GM21423 (cell line): Measurements from ENCODE around the gene TAAR8.
"Not testable (repeated sequence)": the region's sequence is repeated elsewhere in the genome, so short reads cannot be mapped to it uniquely, and the experiment has no call there.

Experiments
- ATAC-seq: cut with Tn5 transposase; IDR thresholded peaks from one replicate; pipeline ENCODE4 v1.9.1; 2021; ENCODE audit warnings: mild to moderate bottlenecking, moderate library complexity; ENCODE audit not compliant: unreplicated experiment

TAAR8 gene

DNA sequence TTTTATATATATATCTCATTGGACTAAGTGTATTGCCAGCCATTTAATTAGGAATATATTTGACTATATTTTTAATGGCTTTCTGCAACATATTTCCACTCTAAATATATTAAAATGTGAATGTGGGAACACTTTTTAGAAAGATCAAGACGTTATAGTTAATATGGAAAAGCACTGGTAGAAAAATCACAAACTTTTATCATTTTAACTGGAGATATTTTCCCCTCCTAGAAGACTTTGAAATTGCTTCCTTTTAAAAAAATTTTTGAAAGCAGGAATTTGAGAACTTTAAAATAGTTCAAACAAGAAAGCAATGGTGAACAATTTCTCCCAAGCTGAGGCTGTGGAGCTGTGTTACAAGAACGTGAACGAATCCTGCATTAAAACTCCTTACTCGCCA is 14.5 kb upstream of the TAAR8 start, which contains the start of gene TAAR9:
TAAR9 (plus strand) TSS at position 301 of the 400 bp plus-strand sequence; CDS start at position 314, 13 bp downstream.
- ATAC-seq = no peak

DNA sequence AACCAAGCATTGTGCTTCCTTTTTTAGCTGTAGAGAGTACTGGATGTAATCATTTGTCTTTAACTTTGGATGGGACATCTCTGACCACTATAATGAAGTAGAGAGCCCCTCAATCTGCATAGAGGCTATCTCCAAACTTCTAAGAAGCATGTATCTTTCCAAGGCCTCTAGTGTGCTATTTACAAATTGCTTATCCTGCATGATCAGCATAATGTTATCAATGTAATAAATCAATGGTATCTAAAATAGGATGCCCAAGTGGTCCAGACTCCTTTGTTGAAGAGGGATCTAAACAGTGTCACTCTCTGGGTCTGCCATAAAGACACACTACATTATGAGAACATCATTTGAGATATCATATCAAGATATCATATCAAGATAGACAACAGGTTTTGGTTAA is 7.6 kb upstream of the TAAR8 start:
- ATAC-seq = no peak

DNA sequence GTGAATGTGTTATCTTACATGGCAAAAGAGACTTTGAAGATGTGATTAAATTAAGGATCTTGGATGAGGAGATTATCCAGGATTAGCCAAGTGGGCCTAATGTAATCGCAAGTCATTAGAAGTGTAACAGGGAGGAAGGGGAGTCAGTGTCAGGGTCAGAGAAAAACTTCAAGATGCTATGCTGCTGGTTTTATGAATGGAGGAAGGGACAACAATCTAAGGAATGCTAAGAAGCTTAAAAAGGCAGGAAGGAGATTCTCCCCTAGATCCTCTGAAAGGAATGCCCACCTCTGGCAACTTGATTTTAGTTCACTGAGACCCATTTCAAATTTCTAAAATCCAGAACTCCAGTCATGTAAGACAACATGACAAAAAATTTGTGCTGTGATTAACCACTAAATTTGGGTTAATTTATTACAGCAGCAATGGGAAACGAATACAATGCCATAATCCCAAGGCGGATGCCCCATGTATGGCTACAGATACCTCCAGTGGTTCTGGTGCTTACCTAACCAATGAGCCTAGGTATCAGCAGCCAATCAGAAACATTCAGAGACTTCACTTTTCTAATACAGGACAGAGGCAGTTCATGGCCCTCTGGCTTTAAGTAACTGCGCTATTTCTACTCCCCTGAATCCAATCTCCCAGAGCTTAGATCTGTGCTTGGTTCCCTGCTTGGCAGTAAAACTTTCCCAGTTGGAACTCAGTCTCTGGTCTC is 3.6 kb upstream of the TAAR8 start:
- no peak for ATAC-seq

DNA sequence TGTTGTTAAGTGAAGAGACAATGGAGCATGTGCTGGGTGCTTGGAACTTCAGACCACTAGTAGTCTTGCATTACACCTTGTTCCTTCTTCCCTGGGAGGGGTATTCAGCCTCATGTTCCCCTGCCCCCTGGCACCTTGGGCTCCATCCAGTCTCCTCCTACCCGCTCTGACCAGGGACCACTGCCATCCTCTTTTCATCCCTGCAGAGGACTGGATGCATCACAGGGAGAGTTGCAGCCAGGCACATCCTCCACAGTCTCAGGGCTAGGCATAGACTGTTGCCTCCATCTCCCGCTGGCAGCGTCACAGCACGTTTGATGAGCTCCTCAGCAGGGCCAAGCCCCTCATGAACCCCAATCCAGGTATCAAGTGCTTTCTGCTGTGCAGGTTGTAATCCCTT is 1.3 kb upstream of the TAAR8 start:
- no peak for ATAC-seq

DNA sequence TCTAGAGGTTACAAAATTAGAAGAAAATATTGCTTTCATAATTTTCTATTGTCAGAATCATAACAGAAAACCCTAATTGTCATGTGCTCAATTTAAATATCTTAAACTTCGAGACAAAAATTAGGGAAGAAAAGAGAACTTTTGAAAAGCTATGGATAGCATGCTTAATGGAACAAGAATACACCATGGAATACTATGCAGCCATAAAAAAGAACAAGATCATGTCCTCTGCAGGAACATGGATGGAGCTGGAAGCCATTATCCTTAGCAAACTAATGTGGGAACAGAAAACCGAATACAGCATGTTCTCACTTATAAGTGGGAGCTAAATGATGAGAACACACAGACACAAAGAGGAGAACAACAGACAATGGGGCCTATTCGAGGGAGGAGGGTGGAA is 7.6 kb downstream of the TAAR8 start:
- ATAC-seq = not testable (repeated sequence)

DNA sequence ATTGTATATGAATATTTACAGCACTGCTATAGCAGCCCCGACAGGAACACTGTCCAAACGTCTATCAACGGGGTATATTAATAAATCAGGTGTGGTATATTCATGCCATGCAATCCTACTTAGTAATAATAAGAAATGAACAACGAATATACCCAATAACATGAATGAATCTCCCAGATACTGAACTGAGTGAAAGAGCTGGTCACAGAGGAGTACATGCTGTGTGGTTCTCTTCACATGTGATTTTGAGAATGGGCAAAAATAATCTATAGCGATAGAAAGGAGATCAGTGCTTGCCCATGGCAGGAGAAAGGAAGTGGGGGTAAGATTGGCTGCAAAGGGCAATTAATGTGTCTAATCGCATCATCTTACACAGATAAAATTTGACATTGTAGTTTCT is 13.9 kb downstream of the TAAR8 start:
- ATAC-seq = no peak

DNA sequence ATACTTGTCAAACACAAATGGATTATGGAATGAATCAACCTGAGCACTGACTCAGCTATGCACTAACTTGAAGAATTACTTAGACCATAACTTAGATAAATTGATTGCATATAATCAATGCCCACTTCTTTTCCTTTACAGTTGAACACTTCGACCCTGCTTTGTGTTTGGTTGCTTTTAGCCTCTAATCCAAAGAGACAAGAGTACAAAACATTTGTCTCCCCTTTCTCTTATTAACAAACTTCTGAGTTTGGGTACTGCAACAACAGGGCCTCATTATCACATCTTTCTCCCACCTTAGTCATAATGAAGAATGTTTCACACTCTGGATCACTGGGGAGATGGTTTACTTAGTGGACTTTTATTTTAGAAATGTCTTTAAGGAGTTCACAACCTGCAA is 15.1 kb downstream of the TAAR8 start:
- ATAC-seq = no peak

DNA sequence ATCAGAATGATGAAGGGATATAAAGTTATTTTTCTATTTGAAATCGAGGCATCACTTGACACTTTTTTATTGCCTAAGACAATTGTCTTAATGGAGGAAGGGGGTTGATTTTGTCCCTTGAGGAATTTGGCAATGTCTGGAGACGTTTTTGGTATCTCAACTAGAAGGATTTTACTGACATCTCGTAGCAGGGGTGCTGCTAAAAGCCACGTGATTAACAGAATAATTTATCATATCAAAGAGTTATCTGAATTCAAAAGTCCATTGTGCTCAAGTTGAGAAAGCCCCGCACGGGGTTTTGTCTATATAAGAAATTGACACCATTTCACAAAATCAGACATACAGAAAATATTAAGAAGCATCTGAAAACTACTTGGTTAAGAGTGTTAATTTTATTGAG is 16.1 kb downstream of the TAAR8 start:
- ATAC-seq = no peak

DNA sequence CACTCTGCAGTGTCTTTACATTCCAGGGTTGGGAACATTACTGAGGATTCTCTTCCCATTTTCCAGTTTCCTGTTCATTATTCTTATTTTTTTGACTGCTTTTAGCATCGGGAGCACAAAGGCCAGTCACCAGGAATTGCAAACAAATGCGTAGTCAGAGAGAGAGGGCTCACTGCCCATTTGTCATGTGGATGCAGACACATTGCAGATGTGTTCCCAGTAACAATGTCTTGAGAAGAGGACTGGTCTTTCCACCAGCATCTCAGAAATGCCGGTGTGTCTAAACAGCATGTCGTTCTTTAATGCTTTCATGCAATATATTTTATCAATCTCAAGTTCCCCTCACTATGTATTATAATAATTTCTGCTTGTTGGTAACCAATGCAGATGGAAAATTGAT is 16.7 kb downstream of the TAAR8 start:
- no peak for ATAC-seq

DNA sequence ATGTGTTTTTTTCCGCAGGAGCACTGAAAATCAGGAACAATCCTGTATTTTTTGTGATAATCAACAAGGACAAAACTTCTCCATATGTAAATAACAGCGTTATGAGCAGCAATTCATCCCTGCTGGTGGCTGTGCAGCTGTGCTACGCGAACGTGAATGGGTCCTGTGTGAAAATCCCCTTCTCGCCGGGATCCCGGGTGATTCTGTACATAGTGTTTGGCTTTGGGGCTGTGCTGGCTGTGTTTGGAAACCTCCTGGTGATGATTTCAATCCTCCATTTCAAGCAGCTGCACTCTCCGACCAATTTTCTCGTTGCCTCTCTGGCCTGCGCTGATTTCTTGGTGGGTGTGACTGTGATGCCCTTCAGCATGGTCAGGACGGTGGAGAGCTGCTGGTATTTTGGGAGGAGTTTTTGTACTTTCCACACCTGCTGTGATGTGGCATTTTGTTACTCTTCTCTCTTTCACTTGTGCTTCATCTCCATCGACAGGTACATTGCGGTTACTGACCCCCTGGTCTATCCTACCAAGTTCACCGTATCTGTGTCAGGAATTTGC is 17.8 kb downstream of the TAAR8 start, which contains the start of gene TAAR6:
TAAR6 (plus strand) TSS at position 102 of the 557 bp plus-strand sequence; CDS start at position 102, 0 bp downstream.
- ATAC-seq = no peak

DNA sequence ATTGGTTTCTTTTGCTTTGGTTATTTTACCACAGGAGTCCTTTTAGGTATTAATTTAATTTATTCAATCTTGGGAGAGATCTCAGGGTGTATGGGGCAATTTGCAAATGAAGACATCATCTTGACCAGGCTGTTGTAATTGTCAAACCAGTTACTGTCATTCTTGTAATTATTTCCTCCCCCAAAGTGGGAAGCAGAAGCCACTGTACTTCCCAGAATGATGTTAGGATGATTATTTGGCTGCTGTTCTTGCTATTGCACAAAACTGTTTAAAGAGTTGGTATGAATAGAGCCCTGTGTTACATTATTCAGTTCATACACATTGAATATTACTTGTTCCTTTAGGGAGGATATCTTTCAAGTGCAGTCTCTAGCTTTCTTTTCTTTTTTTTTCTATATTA is 19.3 kb downstream of the TAAR8 start:
- no peak for ATAC-seq

DNA sequence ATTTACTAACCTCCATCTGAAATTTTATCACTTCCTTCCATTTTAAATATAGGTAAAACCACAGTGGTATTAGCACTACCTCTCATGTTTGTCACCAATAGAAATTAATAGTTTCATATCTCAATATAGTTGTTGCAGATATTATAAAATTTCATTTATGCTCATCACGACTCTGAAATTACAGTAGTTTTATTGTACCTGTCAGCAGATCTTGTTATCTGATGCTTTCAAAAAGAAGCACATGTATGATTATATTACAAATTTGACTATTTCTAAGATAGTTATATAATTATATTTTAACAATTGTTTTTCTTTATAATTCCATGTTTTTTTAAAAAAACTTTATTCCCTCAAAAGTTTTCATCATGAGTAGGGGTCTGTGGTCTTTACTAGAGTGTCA is 32.2 kb downstream of the TAAR8 start:
- no peak for ATAC-seq

DNA sequence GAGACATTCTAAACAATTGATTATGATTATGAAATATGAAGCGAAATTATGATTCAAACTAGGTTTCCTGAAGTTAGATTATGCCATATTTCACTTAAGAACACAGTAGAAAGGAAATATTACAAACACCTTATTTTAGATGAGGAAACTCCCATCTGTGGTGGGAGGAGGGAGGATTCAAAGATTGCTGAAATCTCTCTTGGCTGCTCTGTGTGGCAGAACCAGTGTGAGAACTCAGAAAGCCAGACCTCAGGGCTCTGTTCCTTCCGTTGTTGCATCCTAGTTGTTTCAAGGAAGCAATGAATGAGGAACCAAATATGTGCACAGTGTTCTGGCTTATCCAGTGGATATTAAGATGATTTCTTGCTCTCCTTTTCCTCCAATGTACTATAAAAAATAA is 35.0 kb downstream of the TAAR8 start:
- ATAC-seq = no peak

DNA sequence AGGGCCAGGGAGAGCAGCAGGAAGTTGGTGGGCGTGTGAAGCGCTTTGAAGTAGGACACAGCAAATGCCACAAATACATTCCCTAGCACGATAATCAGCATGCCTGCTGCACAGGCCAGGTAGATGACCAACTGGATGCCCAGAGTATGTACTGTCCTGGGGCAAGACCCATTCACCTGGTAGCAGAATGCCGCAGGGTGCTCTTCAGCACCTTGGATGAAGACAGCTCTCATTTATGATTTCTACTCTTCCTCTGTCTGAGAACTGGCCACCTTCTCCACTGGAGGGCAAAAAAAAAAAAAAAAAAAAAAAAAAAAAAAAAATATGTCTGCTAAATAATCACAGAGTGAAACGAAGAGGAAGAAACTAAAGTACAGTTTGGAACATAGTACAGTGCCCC is 37.0 kb downstream of the TAAR8 start, which contains the start of gene TAAR5:
TAAR5 (minus strand) TSS at position 288 of the 400 bp plus-strand sequence; CDS start at position 233, 55 bp downstream.
- no peak for ATAC-seq

DNA sequence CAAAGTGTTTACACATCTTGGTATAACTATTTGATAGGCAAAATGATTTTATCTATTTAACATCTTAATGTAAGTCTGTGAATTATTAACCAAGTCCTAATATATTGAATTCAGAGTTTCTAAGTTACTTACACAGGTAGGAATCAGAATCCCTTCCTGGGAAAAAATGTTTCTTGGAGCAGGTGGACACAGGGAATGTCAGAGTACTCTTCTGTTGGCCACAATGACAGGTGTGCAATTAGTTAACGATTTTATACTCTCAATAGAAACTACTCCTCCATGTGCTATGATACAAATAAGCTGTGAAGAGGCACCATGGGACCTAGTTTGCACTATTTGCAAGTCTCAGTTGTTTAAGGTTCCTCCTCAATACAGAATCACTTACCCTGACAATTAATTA is 37.9 kb downstream of the TAAR8 start:
- ATAC-seq = no peak

DNA sequence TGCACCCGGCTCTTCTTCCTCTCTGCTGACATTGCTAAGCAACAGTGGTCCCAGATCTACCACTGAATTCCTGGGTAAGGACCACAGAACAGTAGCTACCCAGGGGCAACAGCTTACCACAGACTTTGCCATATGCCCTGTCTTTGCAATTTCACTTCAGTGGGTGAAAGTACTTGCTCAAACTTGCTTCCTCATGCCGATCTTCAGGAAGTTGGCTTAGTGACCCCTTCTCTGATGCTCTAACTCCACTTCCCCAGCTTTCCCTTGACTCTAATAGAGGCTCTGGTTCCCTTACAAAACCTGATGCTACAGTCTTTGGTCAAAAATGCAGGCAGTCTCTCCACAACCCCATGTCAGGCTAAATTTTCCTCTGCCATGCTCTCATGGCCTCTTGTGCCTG is 40.4 kb downstream of the TAAR8 start:
- no peak for ATAC-seq

DNA sequence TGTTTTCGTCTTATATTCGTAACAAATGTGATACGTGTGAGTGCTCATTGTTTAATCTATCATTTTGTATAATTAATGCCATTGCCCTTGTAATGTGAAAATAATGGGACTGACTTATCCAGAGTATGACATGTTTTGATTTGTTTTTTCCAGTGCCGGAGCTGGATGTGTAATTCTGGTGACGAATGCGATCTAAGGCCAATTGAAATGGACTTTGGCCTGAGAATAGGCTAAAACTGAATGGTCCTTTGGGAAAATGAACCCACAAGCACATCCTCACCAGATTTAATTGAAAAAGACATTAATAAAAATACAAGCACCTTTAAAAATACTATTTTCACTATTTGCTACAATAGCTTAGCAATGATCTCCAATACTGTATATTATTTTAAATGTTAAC is 43.7 kb downstream of the TAAR8 start:
- ATAC-seq = no peak

DNA sequence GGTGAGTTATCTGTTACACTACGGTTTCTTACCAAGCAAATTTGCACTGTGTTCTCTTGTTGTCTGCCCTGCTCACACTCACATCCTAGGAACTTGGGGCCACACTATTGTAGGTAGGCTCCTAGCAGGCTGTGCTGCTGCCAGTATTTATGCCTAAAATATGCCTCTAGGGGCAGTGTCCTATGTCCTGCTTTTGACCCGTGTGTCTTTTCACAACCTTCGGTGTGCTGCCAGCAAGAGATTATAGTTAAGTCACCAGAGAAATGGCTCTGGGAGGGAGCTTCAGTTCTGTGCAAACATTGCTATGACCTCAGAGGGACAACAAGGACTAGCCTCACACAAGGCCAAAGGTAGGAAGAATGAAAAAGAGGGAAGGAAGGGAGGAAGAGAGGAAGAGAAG is 46.0 kb downstream of the TAAR8 start:
- ATAC-seq = peak; percentile 62

DNA sequence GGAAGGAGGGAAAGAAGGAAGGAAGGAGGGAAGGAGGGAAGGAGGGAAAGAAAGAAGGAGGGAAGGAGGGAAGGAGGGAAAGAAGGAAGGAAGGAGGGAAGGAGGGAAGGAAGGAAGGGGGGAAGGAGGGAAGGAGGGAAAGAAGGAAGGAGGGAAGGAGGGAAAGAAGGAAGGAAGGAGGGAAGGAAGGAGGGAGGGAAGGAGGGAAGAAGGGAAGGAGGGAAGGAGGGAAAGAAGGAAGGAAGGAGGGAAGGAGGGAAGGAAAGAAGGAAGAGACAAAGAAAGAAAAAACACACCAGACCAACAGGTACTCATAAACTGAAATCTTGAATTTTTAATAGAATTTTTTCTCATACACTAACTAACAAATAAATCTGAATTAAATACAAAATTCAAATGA is 48.4 kb downstream of the TAAR8 start:
- ATAC-seq = not testable (repeated sequence)
